ENCODE measurements around the gene AHCYL2.
"Not testable (repeated sequence)": the region's sequence is repeated elsewhere in the genome, so short reads cannot be mapped to it uniquely, and the experiment has no call there.

The AHCYL2 gene

GRCh38 chr7:129295015-129295423 is 70.2 kb downstream of the AHCYL2 start:
- no peak for DNase-seq

- peak; percentile 60 for DNase-seq
Measured at GRCh38 chr7:129298268-129298893, 73.6 kb downstream of the AHCYL2 start.

GRCh38 chr7:129299889-129300288 is 75.1 kb downstream of the AHCYL2 start:
- DNase-seq, result no peak

DNA sequence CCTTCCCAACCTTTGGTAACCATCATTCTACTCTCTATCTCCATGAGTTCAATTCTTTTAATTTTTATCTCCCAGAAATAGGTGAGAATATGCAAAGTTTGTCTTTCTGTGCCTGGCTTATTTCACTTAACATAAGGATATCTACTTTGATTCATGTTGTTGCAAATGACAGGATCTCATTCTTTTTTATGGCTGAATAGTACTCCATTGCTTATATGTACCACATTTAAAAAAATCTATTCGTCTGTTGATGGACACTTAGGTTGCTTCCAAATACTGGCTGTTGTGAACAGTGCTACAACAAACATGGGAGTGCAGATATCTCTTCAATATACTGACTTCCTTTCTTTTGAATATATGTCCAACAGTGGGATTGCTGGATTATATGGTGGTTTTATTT is 75.5 kb downstream of the AHCYL2 start:
- not testable (repeated sequence) for DNase-seq

- no peak for DNase-seq
Measured at GRCh38 chr7:129307592-129307991, 82.8 kb downstream of the AHCYL2 start.

- no peak for DNase-seq
Measured at GRCh38 chr7:129308047-129308446, 83.2 kb downstream of the AHCYL2 start.

- DNase-seq, result no peak
Measured at GRCh38 chr7:129311429-129311828, 86.6 kb downstream of the AHCYL2 start.

- no peak for DNase-seq
Measured at GRCh38 chr7:129313282-129313681, 88.5 kb downstream of the AHCYL2 start.

DNA sequence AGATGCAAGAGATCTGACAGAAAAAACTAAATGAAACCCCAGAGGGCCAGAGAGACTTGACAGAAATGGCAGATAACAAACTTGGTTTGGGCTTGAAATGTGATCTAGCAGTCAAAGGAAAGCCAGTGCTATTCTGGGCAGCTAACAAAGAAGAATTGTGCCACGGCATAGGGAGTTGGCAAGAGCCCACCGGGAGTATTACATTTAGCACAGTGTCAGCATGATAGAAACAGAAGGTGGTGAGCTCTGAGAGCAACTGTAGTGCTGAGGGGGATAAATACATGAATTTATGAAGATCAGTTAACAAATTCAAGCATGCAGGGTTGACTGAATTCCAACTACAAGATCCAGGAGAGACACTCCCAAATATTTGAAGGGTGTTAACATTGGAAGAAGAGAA is 91.1 kb downstream of the AHCYL2 start:
- DNase-seq, result no peak

GRCh38 chr7:129317450-129317849 is 92.6 kb downstream of the AHCYL2 start:
- no peak for DNase-seq

- DNase-seq, result no peak
Measured at GRCh38 chr7:129327076-129327475, 102.2 kb downstream of the AHCYL2 start.

GRCh38 chr7:129332254-129333035 is 107.6 kb downstream of the AHCYL2 start:
- DNase-seq, result no peak

GRCh38 chr7:129334473-129334872 is 109.6 kb downstream of the AHCYL2 start:
- no peak for DNase-seq

- no peak for DNase-seq
Measured at GRCh38 chr7:129338450-129338849, 113.6 kb downstream of the AHCYL2 start.

GRCh38 chr7:129341212-129341611 is 116.4 kb downstream of the AHCYL2 start:
- DNase-seq, result no peak

DNA sequence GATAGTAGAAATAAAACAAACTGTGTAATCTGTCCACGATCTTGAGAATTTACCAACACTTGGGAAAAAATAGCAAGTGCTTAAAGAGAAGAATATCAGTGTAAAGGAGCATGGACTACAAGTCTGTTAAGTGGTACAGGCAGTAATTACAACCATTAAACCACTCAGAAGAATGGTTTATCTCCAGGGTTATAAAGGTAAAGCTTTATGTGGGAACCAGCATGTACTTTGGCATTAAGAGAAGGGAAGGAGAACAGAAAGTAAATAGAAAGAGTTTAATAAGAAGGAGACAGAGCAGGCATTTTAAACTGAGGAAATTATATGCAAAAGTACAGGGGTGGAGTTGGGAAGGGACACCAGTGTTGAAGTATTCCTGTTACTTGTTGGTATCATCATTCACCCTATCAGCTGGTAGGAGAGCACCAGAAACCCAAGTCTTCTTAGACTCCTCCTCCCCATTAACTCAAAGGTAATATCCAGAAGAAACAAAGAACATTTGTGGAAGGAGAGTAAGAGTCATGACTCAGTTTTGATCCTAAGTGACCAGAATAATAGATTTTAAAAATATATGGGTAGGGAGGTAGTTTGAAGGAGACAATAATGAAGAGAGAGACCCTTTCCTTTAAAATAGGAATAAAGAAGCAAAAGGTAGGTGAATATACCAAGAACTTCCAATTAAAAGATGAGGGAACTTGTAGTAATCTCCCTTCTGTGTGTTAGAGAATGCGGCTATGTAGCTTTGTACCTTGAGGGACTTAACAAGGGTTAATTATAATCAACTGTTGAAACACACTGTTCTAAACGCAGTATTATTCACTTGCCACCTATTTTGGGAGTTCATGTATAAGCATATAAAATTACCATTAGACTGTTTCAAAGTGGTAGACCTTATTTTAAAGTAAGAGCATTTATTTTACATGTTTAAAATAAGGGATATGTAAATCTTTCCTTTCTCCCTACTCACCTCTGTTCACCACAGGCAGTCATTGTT is 117.3 kb downstream of the AHCYL2 start:
- DNase-seq, result no peak

DNA sequence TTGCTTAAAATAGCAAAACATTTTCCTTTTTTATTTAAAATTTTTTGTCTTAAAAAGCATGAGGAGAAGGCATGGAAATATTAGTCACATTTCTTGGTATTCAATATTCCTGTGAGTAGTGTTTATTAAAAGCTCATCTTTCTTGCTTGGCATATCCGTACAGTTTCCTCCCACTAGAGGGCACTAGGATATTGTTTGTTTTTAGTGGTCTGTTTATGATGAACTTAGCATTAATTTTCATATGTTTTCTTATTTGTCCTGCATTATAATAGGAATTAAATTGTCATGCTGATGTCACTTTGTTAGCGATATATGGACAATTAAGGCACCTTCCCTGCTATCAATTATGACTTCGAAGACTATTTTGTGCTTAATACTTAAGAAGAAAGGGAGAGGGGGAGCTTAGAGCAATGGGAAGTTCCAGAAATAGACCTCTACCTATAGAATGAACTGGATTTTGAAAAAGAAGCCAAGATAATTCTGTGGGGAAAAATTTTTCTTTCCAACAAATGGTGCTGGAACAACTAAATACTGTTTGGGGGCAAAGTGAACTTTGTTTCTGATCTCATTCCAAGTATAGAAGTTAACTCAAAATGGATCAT is 118.4 kb downstream of the AHCYL2 start:
- DNase-seq, result peak; percentile 9

DNA sequence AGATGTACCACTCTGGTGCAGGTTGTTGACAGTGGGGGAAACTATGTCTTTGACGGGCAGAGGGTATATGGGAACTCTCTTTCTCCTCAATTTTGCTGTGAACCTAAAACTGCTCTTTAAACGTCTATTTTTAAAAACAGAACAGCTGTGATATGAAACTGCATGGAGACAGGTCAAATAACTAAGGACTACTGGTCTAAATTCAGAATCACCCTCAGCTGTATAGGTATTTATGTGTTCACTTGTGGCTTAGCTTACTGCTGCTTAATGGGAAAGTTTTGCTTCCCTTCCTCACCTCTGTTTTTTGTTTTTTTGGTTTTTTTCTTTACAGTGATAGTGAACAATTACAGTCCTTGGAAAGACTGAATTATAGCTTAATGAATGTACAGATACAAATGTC is 122.5 kb downstream of the AHCYL2 start:
- DNase-seq, result no peak

DNA sequence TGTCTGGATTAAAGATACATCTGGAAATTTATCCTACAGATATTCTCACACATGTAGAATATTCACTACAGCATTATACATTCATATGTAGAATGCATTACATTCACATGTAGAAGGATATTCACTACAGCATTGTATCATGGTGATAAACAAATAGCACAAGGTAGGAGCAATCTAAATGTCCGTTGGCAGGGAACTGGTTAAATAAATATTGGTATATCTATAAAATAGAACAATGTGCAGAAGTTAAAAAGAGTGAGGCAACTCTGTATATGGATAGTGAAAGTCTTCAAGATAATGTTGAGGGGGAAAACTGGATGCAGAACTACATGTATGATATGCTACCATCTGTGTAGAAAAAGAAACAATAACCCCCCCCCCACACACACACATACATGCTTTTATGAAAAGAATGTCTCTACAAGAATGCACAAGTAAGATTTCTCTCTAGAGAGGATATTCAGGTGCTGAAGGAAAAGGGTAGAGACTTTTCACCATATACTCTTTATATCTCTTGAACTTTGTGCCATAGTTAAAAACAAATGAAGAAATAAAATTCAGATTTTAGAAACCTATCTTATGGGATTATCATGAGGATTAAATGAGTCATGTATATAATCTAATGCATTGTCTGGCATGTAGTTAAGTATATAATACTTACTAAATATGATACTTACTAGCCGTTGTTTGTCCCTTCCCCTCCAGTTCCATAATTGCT is 123.4 kb downstream of the AHCYL2 start:
- no peak for DNase-seq

DNA sequence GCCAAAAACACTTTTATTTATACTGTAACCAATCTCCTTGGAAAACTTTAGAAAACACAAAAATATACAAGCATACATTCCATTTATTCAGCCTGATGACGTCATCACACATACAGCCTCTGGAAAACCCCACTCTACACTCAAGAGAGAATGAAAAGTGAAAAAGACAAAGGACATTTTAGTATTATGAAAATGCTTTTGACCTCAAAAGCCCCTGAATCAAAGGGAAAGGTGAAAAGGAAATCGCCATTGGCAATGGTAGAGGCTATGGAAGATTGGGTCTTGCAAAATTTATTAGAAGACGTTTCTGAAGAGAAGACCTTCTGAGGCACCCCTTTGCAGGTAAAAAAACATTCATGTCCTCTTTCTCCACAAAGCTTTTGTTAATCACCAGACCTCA is 126.5 kb downstream of the AHCYL2 start:
- no peak for DNase-seq

DNA sequence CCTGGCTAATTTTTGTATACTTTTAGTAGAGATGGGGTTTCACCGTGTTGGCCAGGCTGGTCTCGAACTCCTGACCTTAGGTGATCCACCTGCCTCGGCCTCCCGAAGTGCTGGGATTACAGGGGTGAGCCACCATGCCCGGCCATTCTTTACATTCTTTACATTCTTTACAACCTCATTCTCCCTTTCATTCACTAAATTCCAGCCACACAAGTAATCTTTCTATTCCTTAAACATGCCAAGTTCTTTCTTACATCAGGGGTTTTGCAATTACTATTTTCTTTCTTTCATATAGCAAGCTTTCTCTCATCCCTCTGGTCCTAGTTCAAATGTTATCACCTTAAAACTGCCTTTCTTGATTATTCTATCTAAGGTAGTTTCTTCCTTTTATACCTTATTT is 128.3 kb downstream of the AHCYL2 start:
- DNase-seq, result not testable (repeated sequence)

Measured in CD4-positive, alpha-beta T cell treated with Interleukin-6 for 4 hours (primary cell).